Measurements from ENCODE around the gene SRSF4. TPM values are rescaled to one million over a fixed set of nuclear protein-coding genes. Genes with fewer than 3 reads are reported as not detected.

The SRSF4 gene
- total and polyA plus RNA-seq, 10 of the 15 experiments (the other 5 are each of a cell fraction or from before 2014, with no cell fraction given) = 17.2 to 107 (median 78.6) TPM

DNA sequence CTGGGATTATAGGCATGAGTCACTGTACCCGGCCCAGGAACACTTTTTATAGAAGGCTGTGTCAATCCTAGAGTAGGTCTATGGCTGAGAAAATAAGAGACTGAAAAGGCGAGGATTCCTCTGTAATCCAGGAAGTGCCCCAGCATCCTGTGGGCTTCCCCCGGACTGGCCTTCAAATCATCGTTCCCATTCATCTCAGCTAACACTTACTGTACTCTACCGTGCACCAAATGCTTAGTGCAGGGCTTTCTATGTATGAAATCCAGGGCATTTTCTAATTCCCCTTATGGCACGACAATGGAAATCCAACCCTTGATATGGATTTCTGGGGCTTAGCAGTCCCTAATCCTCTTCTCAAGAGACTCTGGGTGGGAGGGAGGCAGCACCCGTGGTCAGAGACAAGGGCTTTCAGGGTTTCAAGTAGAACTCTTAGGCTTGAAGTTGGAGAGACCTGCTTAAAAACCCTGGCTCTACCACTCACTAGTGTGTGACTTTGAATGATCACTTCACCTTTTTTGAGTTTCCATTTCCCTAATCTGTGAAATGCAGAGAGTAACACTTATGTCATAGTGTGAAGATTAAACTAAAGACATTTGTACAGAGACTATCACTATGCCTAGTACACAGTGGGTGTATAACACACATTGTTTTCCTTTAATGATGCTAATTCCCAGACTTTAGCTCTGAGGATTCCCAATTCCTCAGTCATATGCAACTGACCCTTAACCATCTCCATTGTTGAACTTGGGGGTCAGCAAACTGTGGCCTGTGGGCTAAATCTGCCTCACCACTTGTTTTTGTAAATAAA lies 28.8 kb upstream of the SRSF4 start (continued):
- TF ChIP-seq, protein P1, sequence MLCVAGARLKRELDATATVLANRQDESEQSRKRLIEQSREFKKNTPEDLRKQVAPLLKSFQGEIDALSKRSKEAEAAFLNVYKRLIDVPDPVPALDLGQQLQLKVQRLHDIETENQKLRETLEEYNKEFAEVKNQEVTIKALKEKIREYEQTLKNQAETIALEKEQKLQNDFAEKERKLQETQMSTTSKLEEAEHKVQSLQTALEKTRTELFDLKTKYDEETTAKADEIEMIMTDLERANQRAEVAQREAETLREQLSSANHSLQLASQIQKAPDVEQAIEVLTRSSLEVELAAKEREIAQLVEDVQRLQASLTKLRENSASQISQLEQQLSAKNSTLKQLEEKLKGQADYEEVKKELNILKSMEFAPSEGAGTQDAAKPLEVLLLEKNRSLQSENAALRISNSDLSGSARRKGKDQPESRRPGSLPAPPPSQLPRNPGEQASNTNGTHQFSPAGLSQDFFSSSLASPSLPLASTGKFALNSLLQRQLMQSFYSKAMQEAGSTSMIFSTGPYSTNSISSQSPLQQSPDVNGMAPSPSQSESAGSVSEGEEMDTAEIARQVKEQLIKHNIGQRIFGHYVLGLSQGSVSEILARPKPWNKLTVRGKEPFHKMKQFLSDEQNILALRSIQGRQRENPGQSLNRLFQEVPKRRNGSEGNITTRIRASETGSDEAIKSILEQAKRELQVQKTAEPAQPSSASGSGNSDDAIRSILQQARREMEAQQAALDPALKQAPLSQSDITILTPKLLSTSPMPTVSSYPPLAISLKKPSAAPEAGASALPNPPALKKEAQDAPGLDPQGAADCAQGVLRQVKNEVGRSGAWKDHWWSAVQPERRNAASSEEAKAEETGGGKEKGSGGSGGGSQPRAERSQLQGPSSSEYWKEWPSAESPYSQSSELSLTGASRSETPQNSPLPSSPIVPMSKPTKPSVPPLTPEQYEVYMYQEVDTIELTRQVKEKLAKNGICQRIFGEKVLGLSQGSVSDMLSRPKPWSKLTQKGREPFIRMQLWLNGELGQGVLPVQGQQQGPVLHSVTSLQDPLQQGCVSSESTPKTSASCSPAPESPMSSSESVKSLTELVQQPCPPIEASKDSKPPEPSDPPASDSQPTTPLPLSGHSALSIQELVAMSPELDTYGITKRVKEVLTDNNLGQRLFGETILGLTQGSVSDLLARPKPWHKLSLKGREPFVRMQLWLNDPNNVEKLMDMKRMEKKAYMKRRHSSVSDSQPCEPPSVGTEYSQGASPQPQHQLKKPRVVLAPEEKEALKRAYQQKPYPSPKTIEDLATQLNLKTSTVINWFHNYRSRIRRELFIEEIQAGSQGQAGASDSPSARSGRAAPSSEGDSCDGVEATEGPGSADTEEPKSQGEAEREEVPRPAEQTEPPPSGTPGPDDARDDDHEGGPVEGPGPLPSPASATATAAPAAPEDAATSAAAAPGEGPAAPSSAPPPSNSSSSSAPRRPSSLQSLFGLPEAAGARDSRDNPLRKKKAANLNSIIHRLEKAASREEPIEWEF (IDR thresholded peaks at IDR 0.05; ENCODE audit: insufficient replicate concordance, low read depth, low read length) = no peak
- TF ChIP-seq, protein P2, sequence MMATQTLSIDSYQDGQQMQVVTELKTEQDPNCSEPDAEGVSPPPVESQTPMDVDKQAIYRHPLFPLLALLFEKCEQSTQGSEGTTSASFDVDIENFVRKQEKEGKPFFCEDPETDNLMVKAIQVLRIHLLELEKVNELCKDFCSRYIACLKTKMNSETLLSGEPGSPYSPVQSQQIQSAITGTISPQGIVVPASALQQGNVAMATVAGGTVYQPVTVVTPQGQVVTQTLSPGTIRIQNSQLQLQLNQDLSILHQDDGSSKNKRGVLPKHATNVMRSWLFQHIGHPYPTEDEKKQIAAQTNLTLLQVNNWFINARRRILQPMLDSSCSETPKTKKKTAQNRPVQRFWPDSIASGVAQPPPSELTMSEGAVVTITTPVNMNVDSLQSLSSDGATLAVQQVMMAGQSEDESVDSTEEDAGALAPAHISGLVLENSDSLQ (IDR thresholded peaks at IDR 0.05) = peak; percentile 91
- TF ChIP-seq KLF5 (IDR thresholded peaks at IDR 0.05; ENCODE audit: partially characterized antibody) (no peak), CREM (IDR thresholded peaks at IDR 0.05; ENCODE audit: low read depth) (0 out of 2 replicates have a peak, but pooled peaks have one; percentile 1), CBFB (IDR thresholded peaks at IDR 0.05; ENCODE audit: low read depth) (0 out of 2 replicates have a peak, but pooled peaks have one; percentile 13), RELA (IDR thresholded peaks at IDR 0.05; ENCODE audit: borderline replicate concordance, partially characterized antibody) (peak; percentile 30), CREB1 (IDR thresholded peaks at IDR 0.05; ENCODE audit: low read depth) (0 out of 2 replicates have a peak, but pooled peaks have one; percentile 23), ZBED1 (IDR thresholded peaks at IDR 0.05; ENCODE audit: borderline replicate concordance) (no peak), ATF7 (IDR thresholded peaks at IDR 0.05; ENCODE audit: low read depth) (peak; percentile 98), POLR2AphosphoS5 (IDR thresholded peaks at IDR 0.05; ENCODE audit: low read length) (no peak), TBL1XR1 (IDR thresholded peaks at IDR 0.05; ENCODE audit: low read depth, low read length) (no peak), YBX1 (IDR thresholded peaks at IDR 0.05) (no peak), RB1 (IDR thresholded peaks at IDR 0.05; ENCODE audit: borderline replicate concordance) (no peak), MTA3 (IDR thresholded peaks at IDR 0.05; ENCODE audit: borderline replicate concordance, low read length) (no peak), POLR2A (IDR thresholded peaks at IDR 0.05; ENCODE audit: low read depth, low read length) (no peak), JUNB (IDR thresholded peaks at IDR 0.05) (peak; percentile 53)
- TF ChIP-seq, protein P3, sequence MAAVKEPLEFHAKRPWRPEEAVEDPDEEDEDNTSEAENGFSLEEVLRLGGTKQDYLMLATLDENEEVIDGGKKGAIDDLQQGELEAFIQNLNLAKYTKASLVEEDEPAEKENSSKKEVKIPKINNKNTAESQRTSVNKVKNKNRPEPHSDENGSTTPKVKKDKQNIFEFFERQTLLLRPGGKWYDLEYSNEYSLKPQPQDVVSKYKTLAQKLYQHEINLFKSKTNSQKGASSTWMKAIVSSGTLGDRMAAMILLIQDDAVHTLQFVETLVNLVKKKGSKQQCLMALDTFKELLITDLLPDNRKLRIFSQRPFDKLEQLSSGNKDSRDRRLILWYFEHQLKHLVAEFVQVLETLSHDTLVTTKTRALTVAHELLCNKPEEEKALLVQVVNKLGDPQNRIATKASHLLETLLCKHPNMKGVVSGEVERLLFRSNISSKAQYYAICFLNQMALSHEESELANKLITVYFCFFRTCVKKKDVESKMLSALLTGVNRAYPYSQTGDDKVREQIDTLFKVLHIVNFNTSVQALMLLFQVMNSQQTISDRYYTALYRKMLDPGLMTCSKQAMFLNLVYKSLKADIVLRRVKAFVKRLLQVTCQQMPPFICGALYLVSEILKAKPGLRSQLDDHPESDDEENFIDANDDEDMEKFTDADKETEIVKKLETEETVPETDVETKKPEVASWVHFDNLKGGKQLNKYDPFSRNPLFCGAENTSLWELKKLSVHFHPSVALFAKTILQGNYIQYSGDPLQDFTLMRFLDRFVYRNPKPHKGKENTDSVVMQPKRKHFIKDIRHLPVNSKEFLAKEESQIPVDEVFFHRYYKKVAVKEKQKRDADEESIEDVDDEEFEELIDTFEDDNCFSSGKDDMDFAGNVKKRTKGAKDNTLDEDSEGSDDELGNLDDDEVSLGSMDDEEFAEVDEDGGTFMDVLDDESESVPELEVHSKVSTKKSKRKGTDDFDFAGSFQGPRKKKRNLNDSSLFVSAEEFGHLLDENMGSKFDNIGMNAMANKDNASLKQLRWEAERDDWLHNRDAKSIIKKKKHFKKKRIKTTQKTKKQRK (IDR thresholded peaks at IDR 0.05; ENCODE audit: low read depth, low read length) = no peak
- TF ChIP-seq, protein P4, sequence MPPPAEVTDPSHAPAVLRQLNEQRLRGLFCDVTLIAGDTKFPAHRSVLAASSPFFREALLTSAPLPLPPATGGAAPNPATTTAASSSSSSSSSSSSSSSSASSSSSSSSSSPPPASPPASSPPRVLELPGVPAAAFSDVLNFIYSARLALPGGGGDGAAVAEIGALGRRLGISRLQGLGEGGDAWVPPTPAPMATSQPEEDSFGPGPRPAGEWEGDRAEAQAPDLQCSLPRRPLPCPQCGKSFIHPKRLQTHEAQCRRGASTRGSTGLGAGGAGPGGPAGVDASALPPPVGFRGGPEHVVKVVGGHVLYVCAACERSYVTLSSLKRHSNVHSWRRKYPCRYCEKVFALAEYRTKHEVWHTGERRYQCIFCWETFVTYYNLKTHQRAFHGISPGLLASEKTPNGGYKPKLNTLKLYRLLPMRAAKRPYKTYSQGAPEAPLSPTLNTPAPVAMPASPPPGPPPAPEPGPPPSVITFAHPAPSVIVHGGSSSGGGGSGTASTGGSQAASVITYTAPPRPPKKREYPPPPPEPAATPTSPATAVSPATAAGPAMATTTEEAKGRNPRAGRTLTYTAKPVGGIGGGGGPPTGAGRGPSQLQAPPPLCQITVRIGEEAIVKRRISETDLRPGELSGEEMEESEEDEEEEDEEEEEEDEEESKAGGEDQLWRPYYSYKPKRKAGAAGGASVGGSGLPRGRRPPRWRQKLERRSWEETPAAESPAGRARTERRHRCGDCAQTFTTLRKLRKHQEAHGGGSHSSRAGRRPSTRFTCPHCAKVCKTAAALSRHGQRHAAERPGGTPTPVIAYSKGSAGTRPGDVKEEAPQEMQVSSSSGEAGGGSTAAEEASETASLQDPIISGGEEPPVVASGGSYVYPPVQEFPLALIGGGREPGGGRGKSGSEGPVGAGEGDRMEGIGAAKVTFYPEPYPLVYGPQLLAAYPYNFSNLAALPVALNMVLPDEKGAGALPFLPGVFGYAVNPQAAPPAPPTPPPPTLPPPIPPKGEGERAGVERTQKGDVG (CRISPR knock-in tag; IDR thresholded peaks at IDR 0.05) = no peak

Data from GM12878 (cell line).